SU-DHL-6 (cell line): ENCODE measurements around the gene TTC32.

Source experiments
- H2AFZ ChIP-seq: fragments of 200-600 bp; sonication (generic); 2 replicates; pipeline ENCODE4 v1.6.1; 2014; ENCODE audit warnings: low read depth, mild to moderate bottlenecking, moderate library complexity, mixed read lengths, antibody characterized with exemption, low read length; ENCODE audit not compliant: severe bottlenecking
- H3F3A ChIP-seq: fragments of 200-600 bp; shearing (Covaris generic); 2 replicates; pipeline ENCODE4 v1.6.0; 2016; ENCODE audit warnings: antibody characterized with exemption, mild to moderate bottlenecking; ENCODE audit not compliant: insufficient read depth
- H3K27ac ChIP-seq: fragments of 200-600 bp; sonication (generic); 2 replicates; pipeline ENCODE4 v1.5.1; 2016; ENCODE audit warnings: low read depth, mild to moderate bottlenecking, low read length, moderate library complexity, mixed read lengths
- H3K27me3 ChIP-seq: fragments of 200-600 bp; sonication (generic), shearing (Covaris generic); 2 replicates; pipeline ENCODE4 v1.6.0; 2014; ENCODE audit warnings: mild to moderate bottlenecking, low read length
- H3K36me3 ChIP-seq: fragments of 200-600 bp; sonication (generic); 2 replicates; pipeline ENCODE4 v1.6.1; 2014; ENCODE audit warnings: mild to moderate bottlenecking, low read length, mixed read lengths
- H3K4me2 ChIP-seq: fragments of 300-600, 200-600 bp; shearing (Covaris generic), sonication (generic); 2 replicates; pipeline ENCODE4 v1.6.0; 2014; ENCODE audit warnings: low read length, low read depth, mild to moderate bottlenecking; ENCODE audit not compliant: poor library complexity, severe bottlenecking
- H3K4me3 ChIP-seq: fragments of 200-600 bp; sonication (generic); 2 replicates; pipeline ENCODE4 v1.5.1; 2014; ENCODE audit warnings: antibody characterized with exemption, low read length, mild to moderate bottlenecking, mixed read lengths; ENCODE audit not compliant: insufficient read depth, poor library complexity, severe bottlenecking
- H3K79me2 ChIP-seq: fragments of 200-600 bp; sonication (generic); 2 replicates; pipeline ENCODE4 v1.6.1; 2014; ENCODE audit warnings: mild to moderate bottlenecking, low read length, moderate library complexity; ENCODE audit not compliant: insufficient read depth
- H3K9ac ChIP-seq: fragments of 200-600 bp; sonication (generic); 2 replicates; pipeline ENCODE4 v1.7.0; 2014; ENCODE audit warnings: mild to moderate bottlenecking, low read length
- H3K9me2 ChIP-seq: fragments of 200-600 bp; sonication (generic); replicated peaks from 2 replicates; pipeline ENCODE4 v1.6.1; 2014; ENCODE audit warnings: low read length; ENCODE audit not compliant: insufficient read depth
- H3K9me3 ChIP-seq: fragments of 200-600 bp; sonication (generic); 2 replicates; pipeline ENCODE4 v1.6.1; 2014; ENCODE audit warnings: low read length, mixed read lengths; ENCODE audit not compliant: insufficient read depth
- H4K20me1 ChIP-seq: fragments of 200-600 bp; sonication (generic); 2 replicates; pipeline ENCODE4 v1.6.1; 2014; ENCODE audit warnings: low read depth, mild to moderate bottlenecking, antibody characterized with exemption, low read length, moderate library complexity, mixed read lengths
- EZH2phosphoT487 ChIP-seq: fragments of 200-600 bp; sonication (generic), shearing (Covaris generic); conservative IDR thresholded peaks from 2 replicates; pipeline ENCODE4 v1.6.1; 2018; ENCODE audit warnings: mild to moderate bottlenecking, antibody characterized with exemption, low read length, moderate library complexity, mixed read lengths
- TF ChIP-seq, protein P1 (sequence below): fragments of 200-600 bp; sonication (generic); IDR thresholded peaks from one replicate; pipeline ENCODE4 v1.5.1; 2017; ENCODE audit warnings: antibody characterized with exemption, mild to moderate bottlenecking, low read length, moderate library complexity; ENCODE audit not compliant: insufficient read depth, poor library complexity, severe bottlenecking

The TTC32 gene

DNA sequence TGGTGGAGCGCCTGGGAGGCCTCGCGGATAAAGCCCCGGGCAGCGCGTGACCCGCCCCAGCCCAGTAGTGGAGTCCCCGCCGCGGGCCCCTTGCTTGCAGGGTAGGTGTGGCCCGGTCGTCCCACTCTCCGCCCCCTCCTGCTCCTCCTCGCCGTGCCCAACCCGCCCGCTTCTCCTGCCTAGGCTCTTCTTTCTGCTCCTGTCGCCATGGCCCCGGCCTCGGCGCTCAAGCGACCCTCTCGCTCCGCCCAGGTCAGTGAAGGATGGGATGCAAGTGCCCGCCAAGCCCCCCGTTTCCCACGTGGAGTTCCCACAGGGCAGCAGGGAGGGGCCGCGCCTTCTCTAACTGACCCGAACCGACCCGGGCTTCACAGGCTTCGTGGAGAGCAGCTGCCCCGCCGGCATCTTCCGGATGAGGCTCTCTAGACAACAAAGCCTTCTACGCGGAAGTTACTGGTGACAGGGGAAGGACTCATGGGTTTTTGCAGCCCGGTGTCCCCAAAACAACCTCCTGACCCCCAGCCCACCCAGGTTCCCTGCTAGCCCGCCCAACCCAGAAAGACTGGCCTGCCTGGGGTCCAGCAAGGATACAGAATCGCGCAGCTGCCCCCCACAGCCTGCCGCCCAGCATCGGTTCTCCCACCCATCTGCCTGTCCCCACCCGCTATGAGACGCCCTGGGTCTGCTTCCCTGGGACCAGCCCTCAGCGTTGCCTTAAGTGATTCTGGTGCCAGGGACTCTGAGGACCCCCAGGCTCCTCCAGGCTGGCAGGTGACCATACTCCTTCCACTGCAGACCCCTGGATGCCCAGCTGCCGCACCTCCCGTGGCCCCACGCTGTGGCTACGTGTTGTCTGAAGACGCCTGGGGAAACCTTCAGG lies 32.8 kb downstream of the TTC32 start:
- no peak overlapping the region for H3K4me2 ChIP-seq
- no peak overlapping the region for H3K27ac ChIP-seq
- H3K4me3 ChIP-seq: no peak overlapping the region
- H4K20me1 ChIP-seq: no peaks in the 10 kb centered on the region
- H3K36me3 ChIP-seq: no peaks in the 10 kb centered on the region
- no peaks in the 10 kb centered on the region for H3K9me2 ChIP-seq
- no peak overlapping the region for H2AFZ ChIP-seq
- H3K27me3 ChIP-seq: no peaks in the 10 kb centered on the region
- no peaks in the 10 kb centered on the region for H3K79me2 ChIP-seq
- H3K9me3 ChIP-seq: no peaks in the 10 kb centered on the region
- no peak overlapping the region for H3K9ac ChIP-seq
- H3F3A ChIP-seq: no peaks in the 10 kb centered on the region
- TF ChIP-seq EZH2phosphoT487: no peak
- TF ChIP-seq, protein P1, sequence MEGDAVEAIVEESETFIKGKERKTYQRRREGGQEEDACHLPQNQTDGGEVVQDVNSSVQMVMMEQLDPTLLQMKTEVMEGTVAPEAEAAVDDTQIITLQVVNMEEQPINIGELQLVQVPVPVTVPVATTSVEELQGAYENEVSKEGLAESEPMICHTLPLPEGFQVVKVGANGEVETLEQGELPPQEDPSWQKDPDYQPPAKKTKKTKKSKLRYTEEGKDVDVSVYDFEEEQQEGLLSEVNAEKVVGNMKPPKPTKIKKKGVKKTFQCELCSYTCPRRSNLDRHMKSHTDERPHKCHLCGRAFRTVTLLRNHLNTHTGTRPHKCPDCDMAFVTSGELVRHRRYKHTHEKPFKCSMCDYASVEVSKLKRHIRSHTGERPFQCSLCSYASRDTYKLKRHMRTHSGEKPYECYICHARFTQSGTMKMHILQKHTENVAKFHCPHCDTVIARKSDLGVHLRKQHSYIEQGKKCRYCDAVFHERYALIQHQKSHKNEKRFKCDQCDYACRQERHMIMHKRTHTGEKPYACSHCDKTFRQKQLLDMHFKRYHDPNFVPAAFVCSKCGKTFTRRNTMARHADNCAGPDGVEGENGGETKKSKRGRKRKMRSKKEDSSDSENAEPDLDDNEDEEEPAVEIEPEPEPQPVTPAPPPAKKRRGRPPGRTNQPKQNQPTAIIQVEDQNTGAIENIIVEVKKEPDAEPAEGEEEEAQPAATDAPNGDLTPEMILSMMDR: no peak

DNA sequence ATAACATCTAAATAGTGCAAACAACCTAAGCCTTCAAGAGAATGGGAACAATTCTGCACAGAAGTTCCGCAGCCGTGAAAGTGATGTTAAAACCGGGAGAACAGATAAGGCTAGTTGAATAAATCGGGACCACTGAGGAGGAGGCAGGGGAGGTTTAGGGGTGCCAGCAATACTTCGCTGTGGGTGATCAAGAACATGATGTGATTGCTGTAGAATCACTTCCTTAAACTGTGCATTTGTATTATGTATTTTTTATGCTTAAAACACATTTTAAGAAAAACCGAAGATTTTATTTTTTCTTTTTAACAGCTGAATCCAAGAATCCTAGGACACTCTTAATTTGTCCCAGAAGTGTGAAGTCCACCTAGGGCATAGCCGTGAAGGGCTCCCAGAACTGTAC lies 33.6 kb downstream of the TTC32 start:
- no peaks in the 10 kb centered on the region for H4K20me1 ChIP-seq
- H3K27me3 ChIP-seq: no peaks in the 10 kb centered on the region
- no peak overlapping the region for H3K4me3 ChIP-seq
- H3K79me2 ChIP-seq: no peaks in the 10 kb centered on the region
- no peaks in the 10 kb centered on the region for H3F3A ChIP-seq
- no peaks in the 10 kb centered on the region for H3K9me3 ChIP-seq
- H2AFZ ChIP-seq: no peak overlapping the region
- no peaks in the 10 kb centered on the region for H3K9me2 ChIP-seq
- H3K27ac ChIP-seq: no peak overlapping the region
- no peak overlapping the region for H3K9ac ChIP-seq
- TF ChIP-seq, protein P1: no peak
- TF ChIP-seq EZH2phosphoT487: no peak
- H3K36me3 ChIP-seq: no peaks in the 10 kb centered on the region
- H3K4me2 ChIP-seq: no peak overlapping the region

DNA sequence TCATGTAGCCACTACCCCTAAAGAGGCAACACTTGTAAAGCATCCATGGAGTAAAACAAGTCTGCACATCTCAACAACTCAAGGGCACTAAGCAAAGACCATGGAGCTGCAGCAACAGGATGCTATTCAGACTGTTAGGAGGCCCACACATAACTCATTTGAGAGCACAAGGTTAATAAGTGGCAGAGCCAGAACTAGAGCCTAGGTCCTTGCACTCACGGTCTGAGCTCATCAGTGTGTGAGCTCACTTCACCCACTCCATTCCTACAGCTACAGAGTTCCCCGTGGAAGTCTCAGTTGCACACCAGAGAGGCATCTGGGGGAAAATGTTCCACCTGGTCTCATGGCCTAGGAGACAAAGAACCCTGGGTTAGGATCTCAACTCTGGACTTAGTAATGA lies 35.0 kb downstream of the TTC32 start:
- Histone ChIP-seq H3K9me3 (no peaks in the 10 kb centered on the region), H3K4me3 (no peak overlapping the region), H2AFZ (no peak overlapping the region), H3K4me2 (no peak overlapping the region), H3K36me3 (no peaks in the 10 kb centered on the region), H4K20me1 (no peaks in the 10 kb centered on the region), H3K9me2 (no peaks in the 10 kb centered on the region), H3F3A (no peaks in the 10 kb centered on the region), H3K27me3 (no peaks in the 10 kb centered on the region), H3K9ac (no peak overlapping the region), H3K27ac (no peak overlapping the region), H3K79me2 (no peaks in the 10 kb centered on the region)
- TF ChIP-seq EZH2phosphoT487: no peak
- TF ChIP-seq, protein P1: no peak
